MG63 (cell line): Measurements from ENCODE around the gene DAND5. TPM values are rescaled to one million over a fixed set of nuclear protein-coding genes. Genes with fewer than 3 reads are reported as not detected.

ENCODE experiments used
- DNase-seq: peaks from one replicate; pipeline ENCODE4 v3.0.0-alpha.2; 2020
- H3K27me3 ChIP-seq: fragments of 250-450 bp; sonication (Bioruptor Pico); 2 replicates; pipeline ENCODE4 v1.5.1; 2020; ENCODE audit warnings: mild to moderate bottlenecking, moderate library complexity
- H3K36me3 ChIP-seq: fragments of 250-450 bp; sonication (Bioruptor Pico); 2 replicates; pipeline ENCODE4 v1.5.1; 2020; ENCODE audit warnings: mild to moderate bottlenecking, moderate library complexity
- H3K4me3 ChIP-seq: fragments of 250-450 bp; sonication (Bioruptor Pico); 2 replicates; pipeline ENCODE4 v1.5.1; 2020; ENCODE audit warnings: mild to moderate bottlenecking, moderate library complexity
- H3K9me3 ChIP-seq: fragments of 250-450 bp; sonication (Bioruptor Pico); 2 replicates; pipeline ENCODE4 v1.5.1; 2020; ENCODE audit warnings: mild to moderate bottlenecking, moderate library complexity
- total RNA-seq: library from RNA; depleted of rRNA; stranded (reverse); fragments of >200 nt; shearing (Covaris generic); gene quantifications from 2 replicates; pipeline ENCODE4 v1.2.3, GENCODE V29; 2014; ENCODE audit warnings: low replicate concordance

The DAND5 gene
- total RNA-seq, 1 experiment from 2014 or later = 0.33 TPM

DNA sequence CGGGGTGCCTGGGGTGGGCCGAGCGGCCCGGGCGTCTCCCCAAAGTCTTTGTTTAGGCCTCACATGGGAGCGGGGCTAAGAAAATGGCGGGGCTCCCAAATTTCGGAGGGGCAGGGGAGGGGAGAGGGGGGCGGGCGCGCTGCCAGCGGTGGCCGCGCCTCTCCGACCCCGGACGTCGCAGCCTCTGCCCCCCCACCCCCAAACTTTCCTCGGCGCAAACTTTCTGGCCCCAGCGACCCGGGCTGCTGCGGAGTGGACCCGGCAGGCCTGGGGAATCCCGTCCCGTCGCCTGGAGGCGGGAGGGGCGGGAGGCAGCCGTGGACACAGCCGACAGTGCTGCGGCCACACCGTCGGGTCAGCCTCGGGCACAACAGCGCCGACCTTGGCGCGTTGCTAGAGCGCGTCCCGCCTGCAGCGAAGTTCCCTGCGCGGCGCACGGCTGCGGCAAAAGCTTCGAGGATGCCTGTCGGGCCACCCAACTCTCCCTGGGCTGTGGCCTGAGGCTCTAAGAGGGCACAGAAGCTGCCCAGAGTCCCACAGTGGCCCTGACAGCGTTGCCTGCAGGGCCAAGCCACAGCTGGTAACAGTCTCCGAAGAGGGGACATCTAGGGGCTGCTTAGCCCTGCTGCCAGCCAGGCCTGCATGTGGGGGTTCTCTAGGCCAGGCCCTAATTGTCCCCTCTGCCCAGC lies 27.2 kb downstream of the DAND5 start:
- Histone ChIP-seq H3K36me3 (peaks cover 54% of the 10 kb centered on the region), H3K27me3 (no peaks in the 10 kb centered on the region), H3K9me3 (no peaks in the 10 kb centered on the region), H3K4me3 (peak overlapping the region; percentile 95)
- peak; percentile 83 for DNase-seq

GRCh38 chr19:12997179-12997966 lies 28.0 kb downstream of the DAND5 start:
- peaks cover 59% of the 10 kb centered on the region for H3K36me3 ChIP-seq

GRCh38 chr19:12997967-12998940 lies 28.9 kb downstream of the DAND5 start:
- H3K36me3 ChIP-seq = peaks cover 66% of the 10 kb centered on the region
- H3K27me3 ChIP-seq = no peaks in the 10 kb centered on the region
- H3K9me3 ChIP-seq = no peaks in the 10 kb centered on the region
- H3K4me3 ChIP-seq = peak overlapping the region; percentile 95
- no peak for DNase-seq

More at GRCh38 chr19:12997179-12997966, 28.0 kb downstream of the DAND5 start:
- Histone ChIP-seq H3K27me3 (no peaks in the 10 kb centered on the region), H3K9me3 (no peaks in the 10 kb centered on the region), H3K4me3 (peak overlapping the region; percentile 95)
- DNase-seq = peak; percentile 53

GRCh38 chr19:13001166-13001501 lies 31.8 kb downstream of the DAND5 start:
- Histone ChIP-seq H3K36me3 (peaks cover 87% of the 10 kb centered on the region), H3K4me3 (peak overlapping the region; percentile 48; the same call in 1 of the 2 replicates), H3K9me3 (no peaks in the 10 kb centered on the region), H3K27me3 (no peaks in the 10 kb centered on the region)
- no peak for DNase-seq

GRCh38 chr19:13001502-13002165 lies 32.3 kb downstream of the DAND5 start:
- H3K9me3 ChIP-seq = no peaks in the 10 kb centered on the region
- H3K27me3 ChIP-seq = no peaks in the 10 kb centered on the region
- DNase-seq = peak; percentile 90
- H3K4me3 ChIP-seq = peak overlapping the region; percentile 48
- peaks cover 90% of the 10 kb centered on the region for H3K36me3 ChIP-seq

DNA sequence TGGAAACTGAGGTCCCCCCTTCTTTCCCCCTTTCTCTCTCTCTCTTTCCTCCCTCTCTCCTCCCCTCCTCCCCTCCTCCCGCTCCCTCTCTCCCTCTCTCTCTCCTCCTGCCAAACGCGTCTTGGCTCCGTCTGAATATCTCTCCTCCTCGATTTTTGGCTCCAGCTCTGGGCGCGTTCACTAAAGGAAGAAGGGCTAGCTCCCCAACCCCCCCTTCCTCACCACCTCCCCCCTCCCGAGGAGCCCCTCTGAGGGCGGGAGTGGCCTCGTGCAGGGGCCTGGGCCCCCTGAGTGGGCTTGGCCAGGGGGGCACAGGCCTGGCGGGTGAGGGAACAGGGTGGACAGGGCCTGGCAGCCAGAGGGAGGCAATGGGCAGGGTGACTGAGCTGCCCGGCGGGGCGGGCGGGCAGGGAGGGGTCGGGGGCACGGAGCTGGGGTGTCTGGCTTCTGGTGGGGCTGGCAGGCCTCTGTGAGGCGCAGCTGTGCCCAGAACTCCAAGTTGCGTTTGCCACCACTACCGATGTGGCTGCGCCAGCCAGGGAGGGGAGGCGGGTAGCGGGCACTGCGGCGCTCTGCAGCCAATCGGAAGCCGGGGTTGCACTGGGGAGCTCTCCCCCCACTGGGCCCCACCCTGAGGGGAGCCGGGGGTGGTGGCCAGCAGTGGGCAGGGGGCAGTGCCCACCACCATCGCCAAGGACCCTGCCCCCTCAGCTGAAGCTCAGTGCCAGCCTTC lies 33.0 kb downstream of the DAND5 start:
- peak; percentile 99 for DNase-seq
- peak overlapping the region; percentile 48 for H3K4me3 ChIP-seq
- peaks cover 90% of the 10 kb centered on the region for H3K36me3 ChIP-seq
- no peaks in the 10 kb centered on the region for H3K27me3 ChIP-seq
- H3K9me3 ChIP-seq = no peaks in the 10 kb centered on the region

DNA sequence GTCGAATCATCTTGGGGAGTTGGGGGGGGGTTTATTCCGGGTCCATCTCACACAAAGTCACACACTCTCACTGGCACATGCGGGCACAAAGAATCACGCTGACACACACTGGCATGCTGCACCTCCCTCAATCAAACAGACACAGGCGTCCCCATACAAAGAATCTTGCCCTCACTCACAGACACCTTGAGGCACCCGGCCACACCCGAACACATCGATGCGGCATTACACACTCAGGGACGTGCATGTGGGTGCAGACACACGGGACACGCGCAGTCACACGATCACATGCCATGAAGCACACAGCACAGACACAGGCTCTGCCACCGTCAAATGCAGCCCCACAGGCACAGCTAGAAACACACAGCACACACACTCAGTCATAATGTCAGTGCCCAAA lies 33.7 kb downstream of the DAND5 start:
- DNase-seq = no peak
- Histone ChIP-seq H3K9me3 (no peaks in the 10 kb centered on the region), H3K36me3 (peaks cover 88% of the 10 kb centered on the region), H3K27me3 (no peaks in the 10 kb centered on the region), H3K4me3 (peak overlapping the region; percentile 48)

- no peak overlapping the region for H3K4me3 ChIP-seq
- DNase-seq = no peak
- H3K36me3 ChIP-seq = peaks cover 88% of the 10 kb centered on the region
- H3K27me3 ChIP-seq = no peaks in the 10 kb centered on the region
- no peaks in the 10 kb centered on the region for H3K9me3 ChIP-seq
Observed at GRCh38 chr19:13004273-13004672, 34.9 kb downstream of the DAND5 start.

GRCh38 chr19:13005253-13005652 lies 35.9 kb downstream of the DAND5 start:
- DNase-seq = no peak
- H3K36me3 ChIP-seq = peaks cover 83% of the 10 kb centered on the region
- H3K27me3 ChIP-seq = no peaks in the 10 kb centered on the region
- H3K9me3 ChIP-seq = no peaks in the 10 kb centered on the region
- no peak overlapping the region for H3K4me3 ChIP-seq

DNA sequence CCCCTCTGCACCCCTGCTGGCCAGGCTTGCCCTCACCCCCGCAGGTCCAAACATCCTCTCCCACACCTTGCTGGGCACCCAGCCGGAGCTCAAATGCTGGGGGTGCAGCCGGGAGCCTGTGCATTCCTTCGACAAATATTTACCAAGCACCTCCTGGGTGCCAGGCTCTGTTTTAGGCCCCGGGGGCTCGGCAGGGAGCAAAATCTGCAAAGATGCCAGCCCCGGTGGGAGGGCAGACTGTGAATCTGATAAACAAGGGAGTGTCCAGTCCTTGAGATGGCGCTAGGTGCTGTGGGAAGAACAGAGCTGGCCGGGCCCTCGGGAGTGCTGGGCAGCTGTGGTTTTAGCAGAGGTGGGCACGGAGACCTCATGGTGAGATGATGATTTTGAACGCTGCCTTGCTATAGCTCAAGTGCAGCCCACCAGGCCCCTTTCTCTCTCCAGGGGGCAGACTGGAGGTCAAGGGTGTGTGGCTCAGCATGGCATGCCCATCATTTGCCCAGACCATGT lies 36.5 kb downstream of the DAND5 start:
- no peak overlapping the region for H3K4me3 ChIP-seq
- DNase-seq = no peak
- H3K27me3 ChIP-seq = no peaks in the 10 kb centered on the region
- no peaks in the 10 kb centered on the region for H3K9me3 ChIP-seq
- peaks cover 80% of the 10 kb centered on the region for H3K36me3 ChIP-seq

- Histone ChIP-seq H3K36me3 (peaks cover 73% of the 10 kb centered on the region), H3K4me3 (no peak overlapping the region), H3K9me3 (no peaks in the 10 kb centered on the region), H3K27me3 (no peaks in the 10 kb centered on the region)
- DNase-seq = no peak
Observed at GRCh38 chr19:13006431-13007281, 37.3 kb downstream of the DAND5 start.

DNA sequence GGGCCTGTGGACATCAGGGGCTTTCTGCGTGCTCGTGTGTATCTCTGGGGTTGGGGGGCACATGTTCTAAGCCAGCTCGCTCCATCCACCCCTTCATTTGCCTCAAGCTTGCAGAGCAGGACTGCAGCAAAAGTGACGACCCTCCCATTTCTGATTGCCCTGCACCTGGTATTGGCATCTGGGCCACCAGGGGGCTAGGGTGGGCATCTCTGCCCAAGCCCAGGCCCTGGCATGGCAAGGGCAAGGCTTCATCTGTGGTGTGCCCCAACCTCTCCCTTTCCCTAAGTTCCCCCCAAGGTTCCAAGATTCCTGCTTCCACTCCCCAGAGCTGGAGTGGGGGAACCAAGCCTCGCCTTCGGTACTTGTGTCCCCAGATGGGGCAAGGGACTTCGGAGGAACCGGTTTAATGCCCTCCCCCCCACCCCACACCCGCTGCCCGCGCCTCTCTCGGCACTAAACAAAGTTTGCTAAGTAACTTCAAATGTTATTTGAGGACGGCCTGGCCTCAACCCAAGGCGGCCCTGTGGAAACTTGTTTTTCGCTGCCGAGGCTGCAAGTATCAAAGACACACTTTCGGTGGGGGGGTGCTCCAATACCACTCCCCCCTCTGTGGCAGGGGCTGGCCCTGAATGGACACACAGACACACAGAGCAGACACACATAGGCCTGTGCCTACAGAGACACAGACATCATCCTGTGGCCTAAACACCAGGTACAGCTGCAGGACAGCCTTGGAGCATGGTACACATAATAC lies 38.1 kb downstream of the DAND5 start:
- H3K9me3 ChIP-seq = no peaks in the 10 kb centered on the region
- no peak for DNase-seq
- H3K4me3 ChIP-seq = no peak overlapping the region
- H3K27me3 ChIP-seq = no peaks in the 10 kb centered on the region
- H3K36me3 ChIP-seq = peaks cover 74% of the 10 kb centered on the region

DNA sequence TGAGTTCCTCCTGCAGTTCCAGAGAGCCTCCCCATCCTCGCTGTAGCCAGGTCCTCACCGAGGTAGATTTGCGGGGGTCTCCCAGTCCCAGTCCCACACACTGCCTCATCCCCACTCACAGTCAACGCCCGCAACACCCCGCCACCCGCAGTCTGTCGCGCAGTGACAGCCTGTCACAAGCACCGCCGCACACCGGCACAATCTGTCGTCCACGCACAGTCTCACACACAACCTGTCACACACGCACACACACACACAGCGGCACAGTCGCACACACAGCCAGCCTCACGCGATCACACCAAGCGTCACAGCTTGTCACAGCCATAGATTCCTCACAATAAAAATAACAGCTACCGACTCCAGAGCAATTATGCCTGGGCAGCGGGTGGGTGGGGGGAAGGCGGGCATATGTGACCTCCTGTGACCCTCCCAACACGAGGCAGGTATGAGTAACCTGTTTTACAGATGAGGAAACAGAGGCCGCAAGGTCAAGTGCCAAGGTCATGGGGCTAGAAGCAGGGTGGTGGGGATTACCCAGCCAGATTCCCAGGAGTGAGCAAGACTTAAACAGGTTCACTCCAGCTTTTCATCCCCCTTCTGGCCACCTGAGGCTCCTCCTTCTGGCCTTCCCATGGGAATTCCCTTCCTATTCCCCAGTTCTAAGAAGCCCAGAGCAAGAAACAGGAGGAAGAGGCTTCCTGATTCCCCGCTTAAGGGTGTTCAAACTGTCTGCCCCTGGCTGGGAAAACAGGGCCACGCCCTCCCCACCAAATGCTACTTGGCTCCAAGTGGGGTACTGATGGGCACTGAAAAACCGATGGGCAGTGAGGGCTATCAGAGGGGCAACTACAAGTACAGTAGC lies 39.8 kb downstream of the DAND5 start:
- no peak overlapping the region for H3K4me3 ChIP-seq
- DNase-seq = no peak
- peaks cover 59% of the 10 kb centered on the region for H3K36me3 ChIP-seq
- H3K9me3 ChIP-seq = no peaks in the 10 kb centered on the region
- no peaks in the 10 kb centered on the region for H3K27me3 ChIP-seq
